ENCODE data around the gene NCSTN. TPM values are rescaled to one million over a fixed set of nuclear protein-coding genes. Genes with fewer than 3 reads are reported as not detected.

The NCSTN gene
- total and polyA plus RNA-seq, 10 of the 15 experiments (the other 5 are each of a cell fraction or from before 2014, with no cell fraction given): 33.3 to 88.2 (median 60.4) TPM

- SMC1A ChIA-PET (ENCODE audit: uncharacterized antibody, unreplicated experiment): interaction anchor here (0.6 to 1.2 kb wide), 4 partner anchors 11 to 70 kb away, joined by 3 to 4 read pairs (median 4); no protein-coding TSS in a partner anchor
- Histone ChIP-seq H3K36me3 (ENCODE audit: control insufficient read depth in 2 of 2, insufficient read depth in 2 of 2, low read length in 1 of 2) (peaks cover 10 to 49% of the 10 kb centered on the region in 2 experiments), H3K27ac (ENCODE audit: control insufficient read depth, insufficient read depth) (no peak overlapping the region), H2AFZ (ENCODE audit: control insufficient read depth, low read depth, low read length) (no peak overlapping the region), H3K4me3 (no peak overlapping the region), H3K27me3 (replicated peaks in 1 of 2; ENCODE audit: control insufficient read depth in 2 of 2, insufficient read depth in 2 of 2, low read length in 1 of 2) (no peaks in the 10 kb centered on the region), H3K79me2 (ENCODE audit: control insufficient read depth, insufficient read depth, low read length) (no peaks in the 10 kb centered on the region), H3K4me2 (ENCODE audit: control insufficient read depth, insufficient read depth) (no peak overlapping the region), H3K4me1 (ENCODE audit: control insufficient read depth, insufficient read depth, low read length) (no peaks in the 10 kb centered on the region), H3K9me3 (replicated peaks; ENCODE audit: control insufficient read depth, insufficient read depth, low read length) (no peaks in the 10 kb centered on the region), H3K9ac (ENCODE audit: control insufficient read depth, insufficient read depth, low read length) (no peak overlapping the region), H4K20me1 (ENCODE audit: control insufficient read depth, insufficient read depth) (no peaks in the 10 kb centered on the region)
- POLR2A ChIA-PET: interaction anchor here (0.5 to 0.6 kb wide), 2 partner anchors 20 to 24 kb away, joined by 3 to 5 read pairs; no protein-coding TSS in a partner anchor
- no TSS peak for BruUV-seq (replicated peaks)
- FAIRE-seq: no peak
- intact Hi-C loops (cut with micrococcal nuclease; ENCODE audit: unreplicated experiment): no loop called here
- CTCF ChIA-PET: interaction anchor here (0.5 to 1.3 kb wide), 5 partner anchors 12 to 314 kb away, joined by 3 to 7 read pairs (median 3); no protein-coding TSS in a partner anchor
- RAD21 ChIA-PET (ENCODE audit: unreplicated experiment): no interaction called here
- DNase-seq (ENCODE audit: low read depth, low spot score): no peak
- in situ Hi-C loops (cut with MboI): loop anchor here (25.0 kb wide), 1 partner anchor 1293 kb away; no protein-coding TSS in a partner anchor
- ATAC-seq: no peak
- TF ChIP-seq CEBPZ (IDR thresholded peaks at IDR 0.05; ENCODE audit: low read depth, low read length) (no peak), GATAD2B (conservative IDR thresholded peaks at IDR 0.05; ENCODE audit: low read depth) (no peak), IRF5 (IDR thresholded peaks at IDR 0.05; ENCODE audit: borderline replicate concordance) (no peak), ZNF274 (IDR thresholded peaks at IDR 0.05; ENCODE audit: insufficient read depth, insufficient read length) (no peak), ATF7 (IDR thresholded peaks at IDR 0.05; ENCODE audit: low read depth) (no peak), NBN (IDR thresholded peaks at IDR 0.05) (no peak), ASH2L (IDR thresholded peaks at IDR 0.05; ENCODE audit: borderline replicate concordance, low read depth) (no peak), ZSCAN29 (IDR thresholded peaks at IDR 0.05) (no peak), HCFC1 (IDR thresholded peaks at IDR 0.05; ENCODE audit: low read length) (no peak), MTA3 (IDR thresholded peaks at IDR 0.05; ENCODE audit: borderline replicate concordance, low read length) (no peak), SP1 (IDR thresholded peaks at IDR 0.05; ENCODE audit: low read depth, low read length) (no peak), PBX3 (IDR thresholded peaks at IDR 0.05; ENCODE audit: insufficient replicate concordance, low read depth, low read length) (no peak), ETV6 (conservative IDR thresholded peaks at IDR 0.05 in 1 of 2, IDR thresholded peaks at IDR 0.05 in 1 of 2; ENCODE audit: borderline replicate concordance in 1 of 2, low read depth in 1 of 2) (no peak), CHD1 (IDR thresholded peaks at IDR 0.05; ENCODE audit: low read depth, low read length) (no peak), RCOR1 (conservative IDR thresholded peaks at IDR 0.05; ENCODE audit: low read depth, low read length) (no peak), BCL3 (IDR thresholded peaks at IDR 0.05; ENCODE audit: borderline replicate concordance, insufficient read depth, low read depth, low read length, poor library complexity, severe bottlenecking) (no peak), USF1 (IDR thresholded peaks at IDR 0.05; ENCODE audit: borderline replicate concordance, extremely low read length, insufficient read depth, low read depth, low read length) (no peak)
Observed at GRCh38 chr1:160330119-160330518, 13.1 kb upstream of the NCSTN start.

Measured in GM12878 (cell line).